ENCODE results near the gene SLC27A2.

- no peak for TF ChIP-seq POLR2AphosphoS5 (IDR thresholded peaks at IDR 0.05; ENCODE audit: low read depth, low read length)
- TF ChIP-seq, protein P1, sequence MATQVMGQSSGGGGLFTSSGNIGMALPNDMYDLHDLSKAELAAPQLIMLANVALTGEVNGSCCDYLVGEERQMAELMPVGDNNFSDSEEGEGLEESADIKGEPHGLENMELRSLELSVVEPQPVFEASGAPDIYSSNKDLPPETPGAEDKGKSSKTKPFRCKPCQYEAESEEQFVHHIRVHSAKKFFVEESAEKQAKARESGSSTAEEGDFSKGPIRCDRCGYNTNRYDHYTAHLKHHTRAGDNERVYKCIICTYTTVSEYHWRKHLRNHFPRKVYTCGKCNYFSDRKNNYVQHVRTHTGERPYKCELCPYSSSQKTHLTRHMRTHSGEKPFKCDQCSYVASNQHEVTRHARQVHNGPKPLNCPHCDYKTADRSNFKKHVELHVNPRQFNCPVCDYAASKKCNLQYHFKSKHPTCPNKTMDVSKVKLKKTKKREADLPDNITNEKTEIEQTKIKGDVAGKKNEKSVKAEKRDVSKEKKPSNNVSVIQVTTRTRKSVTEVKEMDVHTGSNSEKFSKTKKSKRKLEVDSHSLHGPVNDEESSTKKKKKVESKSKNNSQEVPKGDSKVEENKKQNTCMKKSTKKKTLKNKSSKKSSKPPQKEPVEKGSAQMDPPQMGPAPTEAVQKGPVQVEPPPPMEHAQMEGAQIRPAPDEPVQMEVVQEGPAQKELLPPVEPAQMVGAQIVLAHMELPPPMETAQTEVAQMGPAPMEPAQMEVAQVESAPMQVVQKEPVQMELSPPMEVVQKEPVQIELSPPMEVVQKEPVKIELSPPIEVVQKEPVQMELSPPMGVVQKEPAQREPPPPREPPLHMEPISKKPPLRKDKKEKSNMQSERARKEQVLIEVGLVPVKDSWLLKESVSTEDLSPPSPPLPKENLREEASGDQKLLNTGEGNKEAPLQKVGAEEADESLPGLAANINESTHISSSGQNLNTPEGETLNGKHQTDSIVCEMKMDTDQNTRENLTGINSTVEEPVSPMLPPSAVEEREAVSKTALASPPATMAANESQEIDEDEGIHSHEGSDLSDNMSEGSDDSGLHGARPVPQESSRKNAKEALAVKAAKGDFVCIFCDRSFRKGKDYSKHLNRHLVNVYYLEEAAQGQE (IDR thresholded peaks at IDR 0.05; ENCODE audit: insufficient read depth in 1 of 2, low read depth in 2 of 2, low read length in 2 of 2) = no peak
- TF ChIP-seq TAF1 (IDR thresholded peaks at IDR 0.05; ENCODE audit: borderline replicate concordance, insufficient read depth, low read length) = no peak
- no peak for TF ChIP-seq SIN3A (IDR thresholded peaks at IDR 0.05; ENCODE audit: borderline replicate concordance, insufficient read depth, low read length)
Observed at GRCh38 chr15:50248994-50249582, 67.1 kb downstream of the SLC27A2 start.
